ENCODE measurements around the gene MAGEF1.

Gene MAGEF1

GRCh38 chr3:184711493-184712247 lies at the start of gene MAGEF1:
MAGEF1 (minus strand) TSS chr3:184712064; CDS start chr3:184711821, 243 bp downstream.
- peak; percentile 95 for DNase-seq

GRCh38 chr3:184761075-184761841 lies 49.4 kb upstream of the MAGEF1 start:
- DNase-seq: peak; percentile 43

- no peak for DNase-seq
Observed at GRCh38 chr3:184760337-184761074, 48.6 kb upstream of the MAGEF1 start.

- DNase-seq: no peak
Observed at GRCh38 chr3:184759666-184760200, 47.9 kb upstream of the MAGEF1 start.

- DNase-seq: no peak
Observed at GRCh38 chr3:184758056-184758455, 46.2 kb upstream of the MAGEF1 start.

GRCh38 chr3:184757022-184757651 lies 45.3 kb upstream of the MAGEF1 start:
- DNase-seq: peak; percentile 90

GRCh38 chr3:184756151-184757021 lies 44.5 kb upstream of the MAGEF1 start:
- DNase-seq: no peak

- DNase-seq: no peak
Observed at GRCh38 chr3:184755315-184755731, 43.5 kb upstream of the MAGEF1 start.

- peak; percentile 10 for DNase-seq
Observed at GRCh38 chr3:184752361-184752760, 40.5 kb upstream of the MAGEF1 start.

- no peak for DNase-seq
Observed at GRCh38 chr3:184751204-184752040, 39.6 kb upstream of the MAGEF1 start.

GRCh38 chr3:184750349-184751083 lies 38.7 kb upstream of the MAGEF1 start:
- no peak for DNase-seq

- no peak for DNase-seq
Observed at GRCh38 chr3:184749168-184749744, 37.4 kb upstream of the MAGEF1 start.

GRCh38 chr3:184748219-184749135 lies 36.6 kb upstream of the MAGEF1 start:
- DNase-seq: peak; percentile 14

GRCh38 chr3:184746131-184747120 lies 34.6 kb upstream of the MAGEF1 start:
- DNase-seq: no peak

GRCh38 chr3:184745526-184745925 lies 33.7 kb upstream of the MAGEF1 start:
- DNase-seq: no peak

GRCh38 chr3:184743248-184743647 lies 31.4 kb upstream of the MAGEF1 start:
- no peak for DNase-seq

- DNase-seq: peak; percentile 55
Observed at GRCh38 chr3:184742676-184743135, 30.8 kb upstream of the MAGEF1 start.

All from right hindlimb (tissue), 1 donor.